Fibroblast of lung (primary cell): ENCODE data around the gene C6orf62.
"Not testable (repeated sequence)": the region's sequence is repeated elsewhere in the genome, so short reads cannot be mapped to it uniquely, and the experiment has no call there.

Experiments
- CTCF ChIP-seq, 2 donors: IDR thresholded peaks in 1 of 2; conservative IDR thresholded peaks in 1 of 2; 1 replicate in 1 of 2; 2 replicates in 1 of 2; pipeline ENCODE4 v1.5.1; 2011 to 2012; ENCODE audit warnings: low read length in 2 of 2, control low read depth in 1 of 2, inconsistent platforms in 1 of 2, low read depth in 1 of 2, mild to moderate bottlenecking in 1 of 2
- EZH2 ChIP-seq: IDR thresholded peaks from 2 replicates; pipeline ENCODE4 v1.5.1; 2012; ENCODE audit warnings: low read length, control low read depth, mild to moderate bottlenecking; ENCODE audit errors: missing control alignments

GRCh38 chr6:24668066-24668996 is 50.6 kb downstream of the C6orf62 start:
- TF ChIP-seq CTCF (conservative IDR thresholded peaks at IDR 0.05 in 1 of 2, IDR thresholded peaks at IDR 0.05 in 1 of 2; ENCODE audit: low read depth in 1 of 2, low read length in 2 of 2); EZH2: not testable (repeated sequence)
